HG03025 (cell line): ENCODE results near the gene SNX20.

Experiments used
- ATAC-seq: cut with Tn5 transposase; IDR thresholded peaks from one replicate; pipeline ENCODE4 v1.9.1; 2021; ENCODE audit warnings: mild to moderate bottlenecking, moderate library complexity; ENCODE audit not compliant: unreplicated experiment, low FRiP score

The SNX20 gene

DNA sequence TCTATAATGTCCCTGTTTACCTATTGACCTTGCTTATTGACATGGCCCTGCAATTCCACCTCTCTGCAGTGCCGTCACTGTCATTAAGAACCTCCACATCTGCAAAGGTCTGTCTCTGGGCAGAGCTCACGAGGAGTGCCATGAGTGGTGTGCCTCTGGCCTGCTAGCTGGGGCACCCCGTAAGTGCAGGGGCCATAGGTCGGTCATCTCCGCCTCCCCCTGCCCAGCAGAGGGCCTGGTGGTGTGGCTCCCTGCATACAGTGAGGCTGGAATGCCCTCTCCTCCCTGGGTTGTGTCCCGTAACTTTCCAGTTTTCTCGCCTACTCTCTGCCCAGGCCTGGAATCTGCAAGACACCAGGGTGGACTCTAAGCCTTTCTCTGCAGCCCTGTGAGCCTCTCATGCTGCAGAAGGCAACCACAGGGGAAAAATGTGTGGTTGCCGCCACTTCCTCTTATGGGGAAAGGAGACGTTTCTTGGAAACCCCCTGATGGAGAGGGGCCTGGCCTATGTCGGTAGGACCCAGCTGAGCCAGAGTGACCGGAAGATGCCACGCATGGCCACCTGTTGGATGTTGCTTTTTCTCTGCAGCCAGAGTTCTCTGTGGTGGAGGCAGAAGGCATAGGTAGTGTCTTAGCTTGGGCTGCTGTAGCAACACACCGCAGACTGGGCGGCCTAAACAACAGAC lies 2.7 kb upstream of the SNX20 start:
- ATAC-seq: peak; percentile 37

DNA sequence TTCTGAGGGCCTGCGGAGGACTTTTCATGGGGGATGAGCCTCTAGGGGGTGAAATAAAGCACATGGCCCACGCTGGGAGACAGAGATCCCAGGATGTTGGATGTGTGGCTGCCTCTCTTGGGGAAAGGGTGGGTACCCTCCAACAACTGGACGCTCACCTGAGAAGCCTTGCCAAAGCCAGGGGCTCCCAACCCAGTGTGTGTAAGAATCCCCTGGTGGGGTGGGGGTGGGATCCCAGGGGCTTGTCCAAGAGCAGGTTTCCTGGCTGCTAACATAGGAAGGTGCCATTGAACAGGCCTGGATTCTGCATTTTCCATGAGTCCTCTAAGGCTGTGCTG lies 587 bp downstream of the SNX20 start:
- ATAC-seq: no peak

DNA sequence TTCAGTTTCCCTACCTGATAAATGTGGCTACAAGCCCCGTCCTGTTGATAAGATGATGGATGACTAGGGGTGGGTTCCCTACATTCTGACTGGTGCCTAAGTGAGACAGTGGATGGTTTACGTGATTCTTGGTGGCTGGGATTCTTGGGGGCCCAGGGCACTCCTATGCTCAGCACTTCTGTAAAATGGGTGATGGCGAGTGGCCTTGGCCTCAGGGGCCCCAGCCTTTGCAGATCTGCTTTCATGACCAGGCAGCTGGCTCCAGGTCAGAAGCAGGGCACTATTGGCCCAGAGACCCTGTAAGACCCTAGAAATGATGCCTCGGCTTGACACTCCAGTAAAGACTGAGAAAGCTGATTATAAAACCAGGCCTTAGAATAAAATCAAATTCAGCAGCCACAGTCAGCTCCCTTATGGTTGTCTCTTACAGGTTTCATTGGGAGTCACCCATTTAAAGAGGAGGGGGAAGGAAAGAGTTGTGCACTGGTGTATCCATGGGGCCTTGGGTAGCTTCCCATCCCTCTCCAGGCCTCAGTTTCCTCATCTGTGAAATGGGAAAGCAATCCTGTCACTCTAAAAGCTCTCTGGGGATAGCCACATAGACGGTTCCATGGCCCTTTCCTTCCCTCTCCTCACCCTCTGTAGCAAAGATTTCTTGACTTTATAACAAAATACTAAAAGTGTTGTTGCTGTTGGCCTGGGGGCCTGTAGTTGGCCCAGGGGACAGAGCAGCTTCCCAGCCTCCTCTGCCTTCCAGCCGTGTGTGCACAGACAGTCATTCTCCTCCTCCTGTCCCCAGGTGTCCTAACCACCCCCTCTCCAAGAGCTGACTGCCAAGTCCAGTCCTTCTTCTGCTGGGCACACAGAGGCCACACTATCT lies 1.2 kb downstream of the SNX20 start:
- ATAC-seq: no peak

DNA sequence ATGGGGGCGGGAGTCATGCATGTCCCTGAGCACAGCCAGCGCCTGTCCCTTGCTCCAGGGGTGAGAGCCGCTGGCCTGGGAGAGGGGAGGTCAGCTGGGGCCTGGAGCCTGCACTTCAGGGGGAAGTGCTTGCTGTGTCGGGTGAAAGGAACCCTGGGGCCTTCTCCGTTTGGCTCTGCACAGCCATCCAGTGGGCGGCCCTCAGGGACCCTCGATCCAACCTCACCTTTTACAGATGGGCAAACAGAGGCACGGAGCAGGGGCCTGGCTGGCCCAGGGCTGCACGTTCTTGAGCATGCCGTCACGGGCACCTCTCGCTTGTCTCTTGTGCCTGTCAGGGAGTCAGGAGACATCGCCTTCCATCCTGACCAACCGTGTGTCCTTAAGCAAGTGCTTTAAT lies 1.8 kb downstream of the SNX20 start:
- no peak for ATAC-seq

DNA sequence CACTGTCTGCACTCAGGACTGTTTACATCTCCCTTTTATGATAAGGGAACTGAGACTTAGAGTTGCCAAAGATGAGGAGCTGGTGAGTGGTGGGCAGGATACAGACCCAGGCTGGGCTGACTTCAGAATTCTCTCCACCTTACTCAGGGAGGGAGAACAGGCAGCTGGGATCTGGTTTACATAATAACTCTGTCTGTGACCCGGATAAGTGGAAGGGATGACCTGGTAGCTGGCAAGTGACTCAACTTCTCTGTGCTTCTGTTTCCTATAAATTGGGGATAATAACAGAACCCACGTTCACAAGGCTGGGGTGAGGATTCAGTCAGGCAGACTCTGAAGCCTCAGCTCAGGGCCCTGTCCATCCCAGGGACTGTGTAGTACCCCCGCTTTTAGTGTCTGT lies 2.6 kb downstream of the SNX20 start:
- ATAC-seq: no peak

DNA sequence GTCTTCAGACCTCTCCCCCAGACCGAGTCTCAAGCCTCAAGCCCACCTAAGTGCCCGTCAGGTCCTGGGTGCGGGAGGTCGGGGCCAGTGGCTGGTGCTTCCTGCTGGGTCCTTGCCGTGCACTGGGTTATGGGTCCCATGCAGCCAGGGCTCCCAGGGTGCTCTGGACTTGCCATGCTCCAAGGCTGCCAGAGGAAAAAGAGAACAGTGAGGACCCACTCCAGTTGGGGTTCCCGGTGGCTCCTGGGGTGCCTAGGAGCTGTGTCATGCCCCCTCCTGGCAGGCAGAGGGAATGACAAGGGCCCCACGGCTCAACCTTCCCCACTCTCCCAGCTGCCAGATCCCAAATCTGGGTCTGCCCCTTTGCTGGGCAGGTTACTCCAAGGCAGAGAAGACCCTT lies 3.8 kb downstream of the SNX20 start:
- ATAC-seq: no peak

DNA sequence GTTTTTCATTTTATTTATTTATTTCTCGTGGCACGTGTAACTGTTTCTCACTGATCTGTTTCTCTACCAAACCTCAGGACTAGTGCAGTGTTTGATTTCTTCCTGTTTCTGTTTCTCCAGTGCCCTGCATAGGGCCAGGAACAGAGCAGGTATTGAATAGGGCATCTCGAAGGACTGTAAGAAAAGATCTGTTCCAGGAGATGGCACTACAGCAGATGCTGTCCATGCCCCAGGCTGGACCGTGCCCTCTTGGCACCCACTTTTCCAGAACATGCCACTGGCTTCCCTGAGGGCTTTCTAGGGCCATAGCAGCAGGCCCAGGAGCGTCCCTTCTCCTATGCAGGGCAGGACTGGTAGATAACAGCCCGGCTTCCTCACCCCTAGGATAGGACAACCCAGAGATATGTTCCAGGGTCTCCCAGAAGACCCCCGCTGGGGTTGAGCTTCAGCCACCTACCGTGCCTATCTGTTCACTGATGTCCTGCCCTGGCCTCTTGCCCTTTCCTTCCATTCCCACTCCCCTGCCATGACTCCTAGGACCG lies 4.4 kb downstream of the SNX20 start:
- no peak for ATAC-seq

DNA sequence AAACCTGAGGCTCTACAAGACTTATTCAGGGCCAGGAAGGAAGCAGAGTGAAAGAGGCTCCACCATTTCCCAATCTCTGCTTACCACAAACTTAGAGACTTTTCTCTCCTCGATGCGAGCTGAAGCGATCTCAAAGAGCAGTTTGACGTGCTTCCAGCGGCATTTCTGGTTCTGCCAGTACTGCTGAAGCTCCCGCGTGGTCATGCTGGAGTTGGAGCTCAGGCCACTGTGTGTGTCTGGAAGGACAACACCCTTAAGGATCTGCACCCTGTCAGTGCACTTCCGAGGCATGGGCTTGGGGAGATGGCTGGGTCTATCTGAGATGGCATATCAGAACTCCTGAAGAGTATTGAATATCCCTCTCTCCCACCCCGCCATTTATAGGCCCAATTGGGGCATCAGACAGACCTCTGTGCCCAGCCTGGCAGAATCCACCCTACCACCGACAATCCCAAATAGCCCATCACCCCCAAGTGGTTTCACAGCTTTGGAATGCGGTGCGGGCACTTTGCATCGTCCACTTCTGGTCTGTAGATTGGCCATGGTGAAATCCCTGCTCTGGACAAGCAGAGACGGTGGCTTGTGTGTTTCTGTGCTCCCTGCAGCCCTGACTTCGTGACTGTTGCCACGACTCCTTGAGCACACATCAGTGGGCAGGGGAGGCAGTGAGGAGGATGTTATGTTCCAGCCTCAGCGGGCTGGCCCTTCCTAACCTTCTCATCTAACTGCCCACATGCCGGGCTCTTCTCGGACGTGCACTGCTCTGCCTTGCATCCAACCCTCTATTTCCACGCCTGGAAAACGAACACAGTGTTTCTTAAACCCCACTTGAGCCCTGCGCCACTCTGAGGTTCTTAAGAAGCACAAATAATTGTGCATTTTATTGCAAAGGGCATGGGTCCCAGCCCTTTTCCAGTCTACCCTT lies 5.2 kb downstream of the SNX20 start:
- ATAC-seq: no peak

DNA sequence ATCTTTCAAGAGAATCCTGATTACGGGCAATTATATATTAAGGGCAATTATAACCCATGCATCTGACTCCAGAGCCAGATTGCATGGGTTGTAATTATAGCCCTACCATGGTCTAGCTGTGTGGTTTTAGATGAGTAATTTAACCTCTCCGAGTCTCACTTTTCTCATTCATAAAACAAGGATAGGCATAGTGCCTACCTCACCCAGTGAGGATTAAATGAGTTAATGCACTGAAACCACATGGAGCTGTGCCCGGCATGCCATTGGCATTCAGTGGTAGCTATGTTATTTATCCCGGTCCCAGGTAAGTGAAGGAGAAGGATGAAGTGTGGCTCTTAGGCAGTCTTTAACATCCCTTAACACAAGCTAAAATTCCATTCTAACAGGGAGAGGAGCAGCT lies 6.3 kb downstream of the SNX20 start:
- no peak for ATAC-seq

DNA sequence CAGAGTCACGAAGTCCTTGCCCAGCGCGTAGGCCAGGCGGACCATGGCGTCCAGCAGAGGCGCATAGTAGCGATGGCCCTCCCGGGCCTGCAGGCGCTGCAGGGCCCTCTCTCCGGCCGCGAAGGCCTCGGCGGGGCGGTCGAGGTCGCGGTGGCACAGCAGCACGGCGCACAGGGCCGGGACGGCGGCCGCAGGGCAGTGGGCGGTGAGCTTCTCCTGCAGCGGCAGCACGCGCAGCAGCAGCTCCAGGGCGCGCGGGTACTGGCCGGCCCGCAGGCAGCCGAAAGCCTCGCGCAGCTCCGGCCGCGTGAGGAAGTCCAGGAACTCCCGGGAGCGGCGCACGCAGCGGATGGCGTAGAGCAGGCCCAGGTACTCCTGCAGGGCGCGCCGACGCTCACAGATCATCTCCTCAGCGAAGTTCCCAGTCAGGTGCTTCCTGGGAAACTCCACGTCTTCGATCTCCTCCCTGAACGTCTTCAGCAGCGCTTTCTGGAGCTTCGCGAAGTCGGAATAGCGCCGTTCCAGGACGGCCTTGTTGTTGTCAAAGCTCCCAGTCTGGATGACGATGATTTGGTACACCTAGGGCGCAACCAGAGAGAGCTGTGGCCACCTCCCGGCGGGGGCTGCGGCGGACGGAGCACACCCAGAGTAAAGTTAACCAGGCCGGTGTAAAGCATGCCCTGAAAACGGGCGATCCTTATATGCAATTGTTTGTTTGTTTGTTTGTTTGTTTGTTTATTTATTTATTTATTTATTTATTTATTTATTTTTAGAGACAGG lies 7.4 kb downstream of the SNX20 start:
- ATAC-seq: no peak

DNA sequence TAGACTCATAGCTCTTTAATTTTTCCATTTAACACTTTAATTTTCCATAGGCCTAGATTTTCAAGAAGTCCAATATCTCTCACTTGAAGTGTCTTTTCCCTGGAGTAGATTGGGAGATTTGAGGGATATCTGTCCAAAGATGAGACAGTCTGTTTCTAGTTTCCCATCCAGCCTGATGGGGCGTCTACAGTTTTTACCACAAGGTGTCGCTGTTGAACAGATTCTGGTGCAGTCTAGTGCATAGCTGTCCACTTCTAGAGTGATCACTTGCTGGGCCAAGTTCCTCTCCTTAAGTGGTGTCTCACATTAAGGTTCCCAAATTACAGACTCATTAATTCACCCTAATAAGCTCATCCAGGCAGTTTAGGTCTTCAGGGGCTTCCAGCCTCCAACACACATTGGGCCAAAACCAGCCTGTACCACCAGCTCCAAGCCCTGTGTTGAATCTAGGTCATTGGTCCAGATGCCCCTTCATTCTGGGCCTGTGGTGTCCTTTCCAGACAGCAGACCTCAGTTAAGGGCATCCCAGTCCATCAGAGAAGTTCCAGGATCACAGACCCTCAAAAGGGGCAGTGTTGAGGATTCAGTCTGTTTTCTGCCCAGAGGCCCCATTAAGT lies 9.4 kb downstream of the SNX20 start:
- no peak for ATAC-seq

DNA sequence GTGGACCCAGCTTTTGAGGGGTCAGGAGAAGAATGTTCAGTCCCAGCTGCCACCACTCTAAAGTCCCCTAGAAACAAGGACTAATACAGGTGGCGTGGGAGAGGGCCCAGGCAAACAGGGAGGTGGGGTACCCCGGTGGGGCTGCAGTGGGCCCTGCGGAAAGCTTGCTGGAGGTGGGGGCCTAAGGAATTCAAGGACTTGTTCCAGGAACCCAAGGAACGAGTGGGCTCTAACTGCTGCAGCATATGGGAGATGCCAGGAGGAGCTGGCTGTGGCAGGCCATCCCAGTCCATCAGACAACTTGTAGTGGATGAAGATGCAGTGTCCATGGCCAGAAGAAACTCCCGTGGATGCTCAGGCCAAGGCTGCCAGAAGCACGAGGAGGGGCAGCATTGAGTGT lies 10.6 kb downstream of the SNX20 start:
- no peak for ATAC-seq

DNA sequence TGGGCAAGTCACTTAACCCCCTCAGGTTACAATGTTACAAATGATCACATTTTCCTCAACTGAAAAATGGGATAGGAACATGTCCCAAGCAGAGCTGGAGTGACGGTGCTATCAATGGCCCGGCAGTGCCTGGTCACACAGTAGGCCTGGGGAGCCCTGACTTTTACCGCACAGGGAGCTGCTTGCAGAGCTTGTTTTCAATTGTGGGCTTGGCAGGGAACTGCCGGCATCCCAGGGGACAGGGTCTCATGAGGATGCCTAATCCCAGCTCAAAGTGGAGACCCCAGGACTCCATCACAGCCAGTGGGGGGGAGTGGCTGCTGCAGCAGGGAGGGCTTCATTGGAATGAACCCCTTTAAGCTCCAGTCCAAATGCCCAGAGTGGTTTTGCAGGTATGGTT lies 11.4 kb downstream of the SNX20 start:
- ATAC-seq: no peak

DNA sequence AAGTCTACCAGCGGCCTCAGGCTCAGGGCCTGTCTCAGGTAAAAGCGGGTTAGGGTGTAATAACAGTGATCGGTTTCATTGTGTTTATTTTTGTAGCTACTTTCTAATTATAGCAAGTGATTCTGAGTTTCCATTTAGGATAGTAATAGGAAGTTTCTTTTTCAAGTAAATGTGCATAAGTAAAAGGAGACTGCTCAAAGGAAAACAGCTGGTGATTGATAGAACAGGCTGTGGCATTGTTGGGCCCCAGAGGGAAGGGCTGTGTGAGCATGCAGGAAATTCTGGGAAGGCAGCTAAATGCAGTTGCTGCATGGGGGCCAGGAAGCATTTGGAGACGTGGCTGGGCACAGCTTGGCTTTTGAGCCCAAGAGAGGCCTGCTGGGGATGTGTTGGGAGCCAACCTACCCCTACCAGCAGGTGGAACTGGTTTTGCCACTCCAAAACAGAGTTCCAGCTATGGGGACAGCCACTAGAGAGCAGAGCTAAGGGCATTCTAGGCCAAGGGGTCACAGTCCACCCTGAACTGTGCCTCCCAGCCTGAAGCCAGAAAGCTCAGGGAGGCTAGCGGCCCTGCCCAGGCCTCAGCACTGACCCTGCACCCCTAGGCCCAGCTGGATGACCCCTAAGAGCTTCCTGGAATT lies 12.6 kb downstream of the SNX20 start:
- no peak for ATAC-seq

DNA sequence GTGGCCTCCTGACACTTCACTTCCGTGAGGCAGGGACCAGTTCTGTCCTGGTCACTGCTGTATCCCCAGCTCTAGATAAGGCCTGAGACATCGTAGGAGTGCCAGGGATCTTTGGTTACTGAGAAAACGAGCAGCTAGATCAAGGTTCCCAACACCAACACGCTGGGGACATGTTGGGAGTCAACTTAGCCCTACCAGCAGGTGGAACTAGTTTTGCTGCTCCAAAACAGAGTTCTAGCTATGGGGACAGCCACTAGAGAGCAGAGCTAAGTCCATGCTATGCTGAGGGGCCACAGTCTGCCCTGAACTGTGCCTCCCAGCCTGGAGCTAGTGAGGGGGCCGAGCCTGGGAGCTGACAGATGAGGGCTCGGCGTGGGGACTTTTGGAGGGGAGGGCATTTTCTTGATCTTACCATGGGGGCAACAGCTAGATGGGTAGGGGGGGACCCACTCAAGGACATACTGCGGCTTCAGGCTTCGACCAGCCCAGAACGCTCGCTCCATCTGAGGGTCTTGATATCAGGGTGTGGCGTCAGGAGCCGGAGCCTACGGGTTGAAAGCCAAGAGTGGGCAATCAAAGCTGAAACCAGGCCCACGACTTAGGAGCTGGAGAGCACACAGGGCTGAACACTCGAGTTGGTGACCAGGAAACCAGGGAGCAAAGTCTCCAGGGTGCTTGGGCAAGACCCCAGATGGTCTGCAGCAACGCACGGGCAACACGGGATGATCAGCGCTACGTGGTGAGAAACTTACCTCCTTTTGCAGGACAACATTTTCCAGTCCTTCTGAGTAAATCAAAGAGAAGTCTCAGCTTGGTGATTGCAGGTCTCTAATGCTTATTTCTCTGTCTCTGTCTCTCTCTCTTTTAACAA lies 13.4 kb downstream of the SNX20 start:
- ATAC-seq: no peak

DNA sequence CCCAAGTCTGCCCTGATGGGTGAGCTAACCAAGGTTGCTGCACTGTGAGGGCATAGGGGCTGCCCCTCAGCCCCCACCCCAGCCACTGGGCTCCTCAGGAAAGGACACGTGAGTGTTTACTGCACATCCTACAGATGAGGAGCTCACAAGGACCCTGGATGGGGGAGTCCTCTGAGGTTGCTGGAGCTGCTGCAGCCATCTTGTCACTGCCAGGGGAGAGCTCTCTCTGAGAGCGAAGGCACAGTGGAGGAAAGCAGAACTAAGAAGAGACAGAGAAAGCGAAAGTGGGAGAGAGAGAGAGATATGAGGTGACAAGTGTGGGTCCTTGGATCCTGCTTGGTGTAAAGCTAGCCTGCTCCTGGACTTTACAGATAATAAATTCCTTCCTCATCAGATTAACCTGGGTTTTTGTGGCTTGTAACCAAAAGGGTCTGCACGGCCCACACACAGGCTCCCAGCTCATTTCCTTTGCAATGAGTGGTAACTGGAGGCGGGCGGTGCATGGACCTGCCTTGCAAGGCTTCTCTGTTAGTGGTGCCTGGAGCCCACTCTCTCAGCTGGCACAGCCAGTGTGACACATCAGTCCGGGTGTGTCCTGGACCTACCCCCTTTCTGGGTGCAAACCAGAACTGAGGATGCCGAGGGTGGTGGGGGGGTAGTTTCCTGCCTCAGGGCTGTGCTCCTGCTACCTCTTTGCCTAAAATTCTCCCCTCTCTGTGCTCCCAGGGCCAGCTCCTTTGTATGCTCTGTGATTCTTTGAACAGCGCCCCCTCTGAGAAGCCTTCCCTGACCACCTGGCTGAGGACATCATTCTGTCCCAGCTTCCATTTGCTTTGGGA lies 14.2 kb downstream of the SNX20 start:
- ATAC-seq: peak; percentile 65

DNA sequence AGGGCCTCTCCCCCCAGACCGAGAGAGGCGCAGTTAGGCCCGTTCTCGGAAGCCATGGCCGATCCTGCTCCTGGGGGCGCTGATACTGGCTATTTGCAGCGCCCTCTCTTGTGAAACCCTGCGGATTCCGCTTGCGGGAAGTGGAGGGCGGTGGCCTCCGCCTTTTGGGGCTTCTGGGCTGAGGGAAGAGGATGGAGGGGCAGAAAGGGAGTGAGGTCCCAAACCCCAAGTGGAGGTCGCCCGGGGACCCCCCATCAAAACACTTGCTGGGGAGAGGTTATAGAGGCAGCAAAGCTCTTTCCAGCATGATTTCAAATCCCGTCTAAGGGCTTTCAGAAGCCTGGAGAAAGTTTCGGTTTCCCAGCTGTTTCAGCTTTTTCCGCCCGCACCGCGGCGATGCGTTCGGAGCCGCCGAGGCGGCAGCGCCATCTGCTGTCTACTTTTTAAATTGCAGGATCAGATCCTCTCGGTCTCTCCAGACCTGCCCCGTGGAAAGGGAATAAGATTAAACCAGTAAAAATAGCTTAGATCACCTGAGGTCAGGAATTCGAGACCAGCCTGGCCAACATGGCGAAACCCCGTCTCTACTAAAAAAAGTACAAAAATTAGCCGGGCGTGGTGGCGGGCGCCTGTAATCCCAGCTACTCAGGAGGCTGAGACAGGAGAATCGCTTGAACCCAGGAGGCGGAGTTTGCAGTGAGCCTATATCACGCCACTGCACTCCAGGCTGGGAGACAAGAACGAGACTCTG lies 15.8 kb downstream of the SNX20 start:
- no peak for ATAC-seq
